MG63 (cell line): ENCODE measurements around the gene GLUD1. TPM values are rescaled to one million over a fixed set of nuclear protein-coding genes. Genes with fewer than 3 reads are reported as not detected.
"Not testable (repeated sequence)": the region's sequence is repeated elsewhere in the genome, so short reads cannot be mapped to it uniquely, and the experiment has no call there.

Experiments
- DNase-seq: peaks from one replicate; pipeline ENCODE4 v3.0.0-alpha.2; 2020
- H3K27me3 ChIP-seq: fragments of 250-450 bp; sonication (Bioruptor Pico); 2 replicates; pipeline ENCODE4 v1.5.1; 2020; ENCODE audit warnings: mild to moderate bottlenecking, moderate library complexity
- H3K36me3 ChIP-seq: fragments of 250-450 bp; sonication (Bioruptor Pico); 2 replicates; pipeline ENCODE4 v1.5.1; 2020; ENCODE audit warnings: mild to moderate bottlenecking, moderate library complexity
- H3K4me3 ChIP-seq: fragments of 250-450 bp; sonication (Bioruptor Pico); 2 replicates; pipeline ENCODE4 v1.5.1; 2020; ENCODE audit warnings: mild to moderate bottlenecking, moderate library complexity
- H3K9me3 ChIP-seq: fragments of 250-450 bp; sonication (Bioruptor Pico); 2 replicates; pipeline ENCODE4 v1.5.1; 2020; ENCODE audit warnings: mild to moderate bottlenecking, moderate library complexity
- total RNA-seq: library from RNA; depleted of rRNA; stranded (reverse); fragments of >200 nt; shearing (Covaris generic); gene quantifications from 2 replicates; pipeline ENCODE4 v1.2.3, GENCODE V29; 2014; ENCODE audit warnings: low replicate concordance

Gene GLUD1
- total RNA-seq, 1 experiment from 2014 or later: 300 TPM

GRCh38 chr10:87066178-87066577 is 28.5 kb downstream of the GLUD1 start:
- H3K9me3 ChIP-seq: no peaks in the 10 kb centered on the region
- H3K4me3 ChIP-seq: no peak overlapping the region
- H3K27me3 ChIP-seq: no peaks in the 10 kb centered on the region
- H3K36me3 ChIP-seq: peaks cover 89% of the 10 kb centered on the region
- no peak for DNase-seq

DNA sequence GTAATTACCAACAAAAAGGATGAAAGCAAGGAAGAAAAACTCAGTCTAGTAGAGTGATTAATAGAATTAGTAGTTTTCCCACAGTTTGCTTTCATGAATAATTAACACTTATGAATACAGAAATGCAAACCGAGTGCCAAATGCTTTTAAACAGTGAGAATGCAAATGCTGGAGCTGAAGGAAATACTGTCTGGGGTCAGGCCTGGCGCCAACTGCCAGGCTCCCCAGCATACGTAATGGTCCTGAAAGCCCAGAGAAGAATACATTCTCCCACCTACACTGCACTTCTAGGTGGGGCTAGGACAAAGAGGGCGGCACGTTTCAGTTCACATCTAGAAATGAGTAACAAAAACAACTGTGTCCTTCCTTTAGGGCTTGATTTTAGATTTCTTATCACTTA is 30.0 kb downstream of the GLUD1 start:
- Histone ChIP-seq H3K36me3 (peaks cover 89% of the 10 kb centered on the region), H3K27me3 (no peaks in the 10 kb centered on the region), H3K9me3 (no peaks in the 10 kb centered on the region), H3K4me3 (no peak overlapping the region)
- no peak for DNase-seq

DNA sequence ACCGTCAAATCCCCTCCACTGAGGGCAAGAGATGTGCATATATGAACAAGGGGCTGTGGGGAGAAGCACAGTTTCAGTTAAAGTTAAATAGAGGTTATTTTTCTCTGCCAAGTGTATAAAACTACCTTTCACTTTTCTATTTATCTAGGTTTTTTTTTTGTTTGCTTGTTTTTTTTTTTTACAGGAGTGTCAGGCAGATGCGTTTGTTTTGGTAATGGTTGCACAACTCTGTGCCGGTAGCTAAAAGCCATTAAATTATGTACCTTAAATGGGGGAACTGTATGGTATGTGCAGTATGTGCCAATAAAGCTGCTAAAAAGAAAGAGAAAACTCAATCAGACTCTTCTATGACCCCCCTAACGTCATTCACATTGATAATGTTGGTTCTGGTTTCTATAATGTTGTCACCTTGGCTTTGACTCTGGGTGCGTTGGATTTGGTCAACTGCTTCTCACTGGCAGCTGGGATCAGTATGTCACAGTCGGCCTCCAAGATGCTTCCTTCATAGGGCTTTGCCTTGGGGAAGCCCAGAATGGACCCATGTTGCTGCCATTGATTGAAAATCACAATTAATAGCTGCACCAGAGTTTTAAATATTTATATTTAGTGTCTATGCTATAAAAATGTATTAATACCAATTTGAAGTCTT is 34.2 kb downstream of the GLUD1 start:
- DNase-seq: no peak
- Histone ChIP-seq H3K36me3 (peaks cover 85% of the 10 kb centered on the region), H3K4me3 (no peak overlapping the region), H3K9me3 (no peaks in the 10 kb centered on the region), H3K27me3 (no peaks in the 10 kb centered on the region)

- H3K27me3 ChIP-seq: no peaks in the 10 kb centered on the region
- H3K36me3 ChIP-seq: peaks cover 84% of the 10 kb centered on the region
- H3K4me3 ChIP-seq: no peak overlapping the region
- DNase-seq: no peak
- H3K9me3 ChIP-seq: no peaks in the 10 kb centered on the region
These were observed 35.2 kb downstream of the GLUD1 start for GRCh38 chr10:87059401-87059800.

- no peak for DNase-seq
- no peak overlapping the region for H3K4me3 ChIP-seq
- H3K36me3 ChIP-seq: peaks cover 85% of the 10 kb centered on the region
- no peaks in the 10 kb centered on the region for H3K27me3 ChIP-seq
- no peaks in the 10 kb centered on the region; the same call in 1 of the 2 replicates for H3K9me3 ChIP-seq
These were observed 36.5 kb downstream of the GLUD1 start for GRCh38 chr10:87058171-87058570.

GRCh38 chr10:87054373-87055295 is 40.0 kb downstream of the GLUD1 start:
- H3K4me3 ChIP-seq: no peak overlapping the region
- no peaks in the 10 kb centered on the region; the same call in 1 of the 2 replicates for H3K9me3 ChIP-seq
- peak; percentile 48 for DNase-seq
- H3K27me3 ChIP-seq: no peaks in the 10 kb centered on the region
- H3K36me3 ChIP-seq: peaks cover 80% of the 10 kb centered on the region

DNA sequence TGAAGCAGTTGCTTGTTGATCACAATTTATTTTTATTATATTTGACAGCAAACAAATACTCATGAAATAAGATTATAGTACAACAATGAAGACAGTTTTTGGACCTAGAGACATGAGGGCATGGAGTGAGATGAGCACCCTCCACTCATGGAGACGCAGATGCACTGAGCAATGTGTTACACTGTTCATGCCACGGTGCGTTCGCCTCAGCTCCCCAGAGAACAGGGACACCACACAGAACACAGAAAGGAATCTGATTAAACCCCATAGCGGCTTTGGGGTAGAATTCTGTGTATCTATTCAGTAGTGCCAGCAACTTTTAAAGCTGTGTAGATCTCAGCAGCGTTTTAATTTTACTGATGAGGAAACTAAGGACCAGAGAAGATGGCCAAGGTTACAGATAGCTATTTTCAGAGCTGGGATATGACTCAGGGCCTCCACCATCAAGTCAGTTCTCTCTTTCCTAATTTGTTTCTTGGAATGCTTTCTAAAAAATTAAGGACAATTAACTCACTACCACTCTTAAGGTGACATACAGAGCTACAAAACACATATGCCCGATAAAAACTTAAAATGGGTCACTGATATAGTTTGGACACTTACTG is 41.0 kb downstream of the GLUD1 start:
- DNase-seq: no peak
- Histone ChIP-seq H3K9me3 (no peaks in the 10 kb centered on the region; the same call in 1 of the 2 replicates), H3K27me3 (no peaks in the 10 kb centered on the region), H3K36me3 (peaks cover 78% of the 10 kb centered on the region), H3K4me3 (no peak overlapping the region)

DNA sequence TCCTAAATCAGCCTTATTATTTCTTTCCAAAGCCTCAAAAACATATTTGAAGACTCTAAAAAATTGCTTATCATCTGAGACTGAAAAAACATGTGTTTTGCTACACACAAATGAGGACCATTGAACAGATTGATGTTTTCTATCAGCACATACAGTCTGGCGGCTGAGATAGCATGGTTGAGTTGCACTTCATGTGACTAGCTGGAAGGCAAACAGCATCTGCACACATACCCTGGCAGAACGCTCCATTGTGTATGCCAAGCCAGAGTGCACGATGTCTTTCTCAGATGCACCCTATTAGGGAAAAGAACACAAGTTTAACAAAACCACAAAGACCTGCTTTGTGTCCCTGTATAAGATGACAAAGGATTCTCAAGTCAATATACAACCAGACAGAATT is 41.5 kb downstream of the GLUD1 start:
- Histone ChIP-seq H3K27me3 (no peaks in the 10 kb centered on the region), H3K9me3 (no peaks in the 10 kb centered on the region; the same call in 1 of the 2 replicates), H3K36me3 (peaks cover 78% of the 10 kb centered on the region), H3K4me3 (no peak overlapping the region)
- DNase-seq: no peak

GRCh38 chr10:87045434-87045938 is 49.2 kb downstream of the GLUD1 start:
- H3K36me3 ChIP-seq: peaks cover 34% of the 10 kb centered on the region
- DNase-seq: no peak
- no peaks in the 10 kb centered on the region for H3K9me3 ChIP-seq
- H3K27me3 ChIP-seq: no peaks in the 10 kb centered on the region
- H3K4me3 ChIP-seq: no peak overlapping the region

DNA sequence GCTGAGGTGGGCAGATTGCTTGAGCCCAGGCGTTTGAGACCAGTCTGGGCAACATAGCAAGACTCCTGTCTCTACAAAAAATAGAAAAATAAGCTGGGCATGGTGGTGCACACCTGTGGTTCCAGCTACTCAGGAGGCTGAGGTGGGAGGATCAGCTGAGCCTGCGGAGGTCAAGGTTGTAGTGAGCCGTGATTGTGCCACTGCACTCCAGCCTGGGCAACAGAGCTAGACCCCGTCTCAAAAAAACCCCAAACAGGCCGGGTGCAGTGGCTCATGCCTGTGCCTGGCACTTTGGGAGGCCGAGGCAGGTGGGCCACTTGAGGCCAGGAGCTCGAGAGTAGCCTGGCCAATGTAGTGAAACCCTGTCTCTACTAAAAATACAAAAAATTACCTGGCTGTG is 51.1 kb downstream of the GLUD1 start:
- H3K36me3 ChIP-seq: peaks cover 21% of the 10 kb centered on the region
- DNase-seq: not testable (repeated sequence)

GRCh38 chr10:87038786-87039185 is 55.9 kb downstream of the GLUD1 start:
- no peaks in the 10 kb centered on the region for H3K27me3 ChIP-seq
- H3K36me3 ChIP-seq: no peaks in the 10 kb centered on the region
- no peaks in the 10 kb centered on the region; the same call in 1 of the 2 replicates for H3K9me3 ChIP-seq
- H3K4me3 ChIP-seq: no peak overlapping the region
- DNase-seq: peak; percentile 41

More for the DNA sequence above, 51.1 kb downstream of the GLUD1 start:
- H3K27me3 ChIP-seq, H3K4me3 ChIP-seq, H3K9me3 ChIP-seq: not testable (repeated sequence)

- H3K36me3 ChIP-seq: no peaks in the 10 kb centered on the region
- no peaks in the 10 kb centered on the region; the same call in 1 of the 2 replicates for H3K9me3 ChIP-seq
- H3K27me3 ChIP-seq: no peaks in the 10 kb centered on the region
- DNase-seq: peak; percentile 62
- H3K4me3 ChIP-seq: no peak overlapping the region
These were observed 56.3 kb downstream of the GLUD1 start for GRCh38 chr10:87038286-87038717.

DNA sequence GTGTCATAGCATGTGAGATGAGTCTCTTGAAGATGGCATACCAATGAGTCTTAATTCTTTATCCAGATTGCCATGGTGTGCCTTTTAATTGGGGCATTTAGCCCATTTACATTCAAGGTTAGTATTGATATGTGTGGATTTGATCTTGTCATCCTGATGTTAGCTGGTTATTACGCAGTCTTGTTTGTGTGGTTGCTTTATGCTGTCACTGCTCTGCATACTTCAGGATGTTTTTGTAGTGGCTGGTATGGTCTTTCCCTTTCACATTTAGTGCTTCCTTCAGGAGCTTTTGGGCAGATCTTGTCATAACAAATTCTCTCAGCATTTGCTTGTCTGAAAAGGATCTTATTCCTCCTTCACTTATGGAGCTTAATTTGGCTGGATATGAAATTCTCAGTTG is 58.0 kb downstream of the GLUD1 start:
- Histone ChIP-seq H3K9me3 (no peaks in the 10 kb centered on the region; the same call in 1 of the 2 replicates), H3K27me3 (no peaks in the 10 kb centered on the region), H3K36me3 (no peaks in the 10 kb centered on the region), H3K4me3 (no peak overlapping the region)
- DNase-seq: no peak

DNA sequence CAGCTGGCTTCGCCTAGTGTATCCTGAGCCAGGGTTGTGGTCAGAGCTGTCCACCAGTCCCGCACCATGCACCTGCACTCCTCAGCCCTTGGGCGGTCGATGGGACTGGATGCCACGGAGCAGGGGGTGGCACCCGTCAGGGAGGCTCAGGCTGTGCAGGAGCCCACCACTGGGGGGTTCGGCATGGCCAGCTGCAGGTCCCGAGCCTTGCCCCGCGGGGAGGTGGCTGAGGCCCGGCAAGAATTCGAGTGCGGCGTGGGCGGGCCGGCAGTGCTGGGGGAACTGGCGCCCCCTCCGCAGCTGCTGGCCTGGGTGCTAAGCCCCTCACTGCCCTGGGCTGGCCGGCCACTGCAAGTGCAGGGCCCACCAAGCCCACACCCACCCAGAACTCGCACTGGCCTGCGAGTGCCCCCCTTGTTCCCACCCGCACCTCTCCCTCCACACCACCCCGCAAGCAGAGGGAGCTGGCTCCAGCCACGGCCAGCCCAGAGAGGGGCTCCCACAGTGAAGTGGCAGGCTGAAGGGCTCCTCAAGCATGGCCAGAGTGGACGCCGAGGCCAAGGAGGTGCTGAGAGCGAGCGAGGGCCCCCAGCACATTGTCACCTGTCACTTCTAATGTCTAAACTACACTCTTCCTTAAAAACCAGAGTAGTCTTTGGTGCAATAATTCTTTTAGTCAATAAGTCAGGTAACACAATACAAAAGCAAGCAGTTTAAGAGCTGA is 63.6 kb downstream of the GLUD1 start:
- H3K27me3 ChIP-seq: no peaks in the 10 kb centered on the region
- no peak overlapping the region for H3K4me3 ChIP-seq
- peaks cover 6% of the 10 kb centered on the region; the same call in 1 of the 2 replicates for H3K9me3 ChIP-seq
- DNase-seq: no peak
- H3K36me3 ChIP-seq: no peaks in the 10 kb centered on the region

- H3K27me3 ChIP-seq, H3K4me3 ChIP-seq, H3K9me3 ChIP-seq, DNase-seq, H3K36me3 ChIP-seq: not testable (repeated sequence)
These were observed 64.2 kb downstream of the GLUD1 start for GRCh38 chr10:87030419-87030818.

GRCh38 chr10:87026747-87027508 is 67.7 kb downstream of the GLUD1 start:
- not testable (repeated sequence) for DNase-seq, H3K4me3 ChIP-seq, H3K9me3 ChIP-seq, H3K36me3 ChIP-seq, H3K27me3 ChIP-seq
